Ovary (tissue), 3 donors: Measurements from ENCODE around the gene LIME1.

Experiments used
- CTCF ChIP-seq, 3 donors: fragments of 450-650 bp in 2 of 3; fragments of 200-600 bp in 1 of 3; IDR thresholded peaks; one replicate each; pipeline versions ENCODE4 v1.5.1 to v1.8.0; 2016 to 2022; ENCODE audit warnings: antibody characterized with exemption in 3 of 3, mild to moderate bottlenecking in 1 of 3
- POLR2A ChIP-seq: fragments of 450-650 bp; IDR thresholded peaks from one replicate; pipeline ENCODE4 v1.6.1; 2017; ENCODE audit warnings: antibody characterized with exemption, mild to moderate bottlenecking, moderate library complexity
- donor health status: DM: no; HTN: no; CAD: no.

GRCh38 chr20:63696306-63696627, 40.2 kb upstream of the LIME1 start:
- TF ChIP-seq CTCF (IDR thresholded peaks at IDR 0.05) (no peak), POLR2A (no peak)
